ENCODE results near the gene SCML1.

The SCML1 gene

GRCh38 chrX:17801431-17801830 is 64.1 kb downstream of the SCML1 start:
- no peak for FAIRE-seq

- FAIRE-seq = no peak
These were observed 65.5 kb downstream of the SCML1 start for GRCh38 chrX:17802756-17803155.

DNA sequence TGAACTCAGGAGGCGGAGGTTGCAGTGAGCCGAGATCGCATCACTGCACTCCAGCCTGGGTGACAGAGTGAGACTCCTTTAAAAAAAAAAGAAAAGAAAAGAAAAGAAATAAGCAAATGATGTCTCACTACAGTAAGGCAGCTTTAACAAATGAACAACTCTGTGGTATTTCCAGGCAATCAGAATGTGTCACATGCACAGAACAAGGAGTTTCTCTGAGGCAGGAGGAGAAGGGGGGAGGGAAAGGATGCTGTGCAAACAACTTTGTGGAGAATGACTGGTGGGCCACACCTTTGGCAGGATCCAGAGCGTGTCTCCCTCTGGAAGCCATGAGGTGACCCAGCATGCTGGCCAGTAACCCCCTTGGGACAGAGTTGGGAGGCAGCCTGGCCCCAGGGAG is 66.2 kb downstream of the SCML1 start:
- FAIRE-seq = no peak
